H9 (cell line): ENCODE results near the gene TRPV4. TPM values are rescaled to one million over a fixed set of nuclear protein-coding genes. Genes with fewer than 3 reads are reported as not detected.

Experiments
- DNase-seq: peaks from one replicate; pipeline ENCODE4 v3.0.0-alpha.2; 2017
- H2AFZ ChIP-seq: one replicate; pipeline ENCODE4 v1.6.1; 2013; ENCODE audit warnings: mild to moderate bottlenecking, low read length, control low read depth, moderate library complexity
- H2AK5ac ChIP-seq: 2 replicates; pipeline ENCODE4 v1.6.1; 2013; ENCODE audit warnings: low read length, control low read depth, mixed read lengths; ENCODE audit not compliant: insufficient read length
- H2BK120ac ChIP-seq: one replicate; pipeline ENCODE4 v1.6.1; 2013; ENCODE audit warnings: low read depth, mild to moderate bottlenecking, low read length, control low read depth, inconsistent platforms; ENCODE audit not compliant: poor library complexity, severe bottlenecking
- H2BK12ac ChIP-seq: 2 replicates; pipeline ENCODE4 v1.6.1; 2013; ENCODE audit warnings: low read length, control low read depth, mixed read lengths, low read depth; ENCODE audit not compliant: insufficient read length
- H2BK15ac ChIP-seq: 2 replicates; pipeline ENCODE4 v1.6.1; 2013; ENCODE audit warnings: low read depth, low read length, control low read depth
- H2BK20ac ChIP-seq: one replicate; pipeline ENCODE4 v1.6.1; 2013; ENCODE audit warnings: low read depth, mild to moderate bottlenecking, low read length, control low read depth, inconsistent platforms; ENCODE audit not compliant: poor library complexity, severe bottlenecking
- H2BK5ac ChIP-seq: 2 replicates; pipeline ENCODE4 v1.6.1; 2013; ENCODE audit warnings: low read length, control low read depth, mixed read lengths; ENCODE audit not compliant: insufficient read length
- H3K14ac ChIP-seq: 2 replicates; pipeline ENCODE4 v1.6.1; 2013; ENCODE audit warnings: low read length, control low read depth; ENCODE audit not compliant: insufficient read depth
- H3K18ac ChIP-seq: 2 replicates; pipeline ENCODE4 v1.6.1; 2013; ENCODE audit warnings: low read depth, mild to moderate bottlenecking, mixed read lengths, low read length, control low read depth; ENCODE audit not compliant: insufficient read length
- H3K23ac ChIP-seq: 2 replicates; pipeline ENCODE4 v1.6.1; 2013; ENCODE audit warnings: low read length, control low read depth, mixed read lengths, low read depth; ENCODE audit not compliant: insufficient read length
- H3K23me2 ChIP-seq: 2 replicates; pipeline ENCODE4 v1.6.1; 2013; ENCODE audit warnings: low read depth, mild to moderate bottlenecking, mixed read lengths, low read length, control low read depth; ENCODE audit not compliant: insufficient read length, poor library complexity, severe bottlenecking
- H3K27ac ChIP-seq: 2 replicates; pipeline ENCODE4 v1.5.1; 2013; ENCODE audit warnings: low read length, control low read depth, mixed read lengths, low read depth; ENCODE audit not compliant: insufficient read length
- H3K27me3 ChIP-seq: 2 replicates; pipeline ENCODE4 v1.6.1; 2013; ENCODE audit warnings: low read length, control low read depth, inconsistent platforms; ENCODE audit not compliant: insufficient read depth
- H3K4ac ChIP-seq: 2 replicates; pipeline ENCODE4 v1.6.1; 2013; ENCODE audit warnings: low read depth, mild to moderate bottlenecking, control low read depth, inconsistent platforms, low read length, moderate library complexity
- H3K4me1 ChIP-seq: 2 replicates; pipeline ENCODE4 v1.6.1; 2013; ENCODE audit warnings: low read length, control low read depth, inconsistent platforms; ENCODE audit not compliant: insufficient read depth
- H3K4me2 ChIP-seq: 2 replicates; pipeline ENCODE4 v1.6.1; 2013; ENCODE audit warnings: low read length, control low read depth, mixed read lengths; ENCODE audit not compliant: insufficient read length, insufficient read depth
- H3K56ac ChIP-seq: 2 replicates; pipeline ENCODE4 v1.6.1; 2013; ENCODE audit warnings: low read depth, mild to moderate bottlenecking, mixed read lengths, low read length, control low read depth; ENCODE audit not compliant: insufficient read length
- H3K79me1 ChIP-seq: 2 replicates; pipeline ENCODE4 v1.6.1; 2013; ENCODE audit warnings: low read depth, mild to moderate bottlenecking, moderate library complexity, low read length, control low read depth, inconsistent platforms; ENCODE audit not compliant: insufficient read depth, poor library complexity, severe bottlenecking
- H3K79me2 ChIP-seq: 2 replicates; pipeline ENCODE4 v1.6.1; 2013; ENCODE audit warnings: low read length, control low read depth, inconsistent platforms; ENCODE audit not compliant: insufficient read depth
- H3K9ac ChIP-seq: 2 replicates; pipeline ENCODE4 v1.6.1; 2013; ENCODE audit warnings: low read length, control low read depth, mixed read lengths; ENCODE audit not compliant: insufficient read length; ENCODE audit errors: extremely low read depth
- H3K9me3 ChIP-seq: one replicate; pipeline ENCODE4 v1.6.1; 2013; ENCODE audit warnings: low read depth, low read length, inconsistent platforms; ENCODE audit not compliant: control insufficient read depth
- H3T11ph ChIP-seq: one replicate; pipeline ENCODE4 v1.6.1; 2013; ENCODE audit warnings: mild to moderate bottlenecking, low read length, control low read depth, inconsistent platforms
- H4K20me1 ChIP-seq: one replicate; pipeline ENCODE4 v1.6.1; 2013; ENCODE audit not compliant: control insufficient read depth, insufficient read length, insufficient read depth
- H4K5ac ChIP-seq: 2 replicates; pipeline ENCODE4 v1.6.1; 2013; ENCODE audit warnings: low read depth, mild to moderate bottlenecking, mixed read lengths, low read length, control low read depth; ENCODE audit not compliant: insufficient read length
- H4K8ac ChIP-seq: replicated peaks from 2 replicates; pipeline ENCODE4 v1.6.1; 2013; ENCODE audit warnings: low read length, control low read depth, mixed read lengths, low read depth; ENCODE audit not compliant: insufficient read length
- H4K91ac ChIP-seq: 2 replicates; pipeline ENCODE4 v1.6.1; 2013; ENCODE audit warnings: low read depth, mild to moderate bottlenecking, moderate library complexity, mixed read lengths, low read length, control low read depth; ENCODE audit not compliant: insufficient read length
- H3K27ac Mint-ChIP-seq, 3 experiments: 2 replicates in 2 of 3; 3 replicates in 1 of 3; pipeline ENCODE4 v1.8.0; 2020 to 2021; ENCODE audit warnings: mixed read lengths in 3 of 3, mild to moderate bottlenecking in 1 of 3, moderate library complexity in 1 of 3
- H3K27me3 Mint-ChIP-seq: 2 replicates; pipeline ENCODE4 v1.8.0; 2021; ENCODE audit warnings: low read depth, mild to moderate bottlenecking, moderate library complexity, mixed read lengths
- H3K36me3 Mint-ChIP-seq, 3 experiments: 2 replicates in 2 of 3; 3 replicates in 1 of 3; pipeline ENCODE4 v1.8.0; 2020 to 2021; ENCODE audit warnings: low read depth in 3 of 3, mixed read lengths in 3 of 3; ENCODE audit not compliant: insufficient read depth in 1 of 3
- H3K4me1 Mint-ChIP-seq, 2 experiments: 2 replicates each; pipeline ENCODE4 v1.8.0; 2020; ENCODE audit warnings: mixed read lengths in 2 of 2
- H3K4me3 Mint-ChIP-seq, 2 experiments: 2 replicates in 1 of 2; 3 replicates in 1 of 2; pipeline ENCODE4 v1.8.0; 2020 to 2021; ENCODE audit warnings: mild to moderate bottlenecking in 2 of 2, mixed read lengths in 2 of 2, moderate library complexity in 1 of 2
- H3K9me3 Mint-ChIP-seq, 2 experiments: 2 replicates in 1 of 2; 3 replicates in 1 of 2; pipeline ENCODE4 v1.8.0; 2020; ENCODE audit warnings: mild to moderate bottlenecking in 2 of 2, mixed read lengths in 2 of 2, moderate library complexity in 1 of 2
- CTCF ChIP-seq: fragments of 200-600 bp; sonication (generic); conservative IDR thresholded peaks from 3 replicates; pipeline ENCODE4 v1.8.0; 2021; ENCODE audit warnings: antibody characterized with exemption, mild to moderate bottlenecking
- WGBS: extraction: QIAGEN DNeasy Blood & Tissue Kit; methylation state at CpG from one replicate; pipeline ENCODE4 v1.1.7; 2013; ENCODE audit warnings: missing lambda C conversion rate, low lambda C conversion rate, mixed read lengths; ENCODE audit not compliant: insufficient read length; ENCODE audit errors: extremely low coverage; 5-methylcytosine and 5-hydroxymethylcytosine counted together
- total RNA-seq: library from RNA; stranded (reverse); gene quantifications from 2 replicates; pipeline ENCODE4 v1.2.1, GENCODE V29; 2021

Gene TRPV4
- total RNA-seq, 1 experiment from 2014 or later, result 4.9 TPM

DNA sequence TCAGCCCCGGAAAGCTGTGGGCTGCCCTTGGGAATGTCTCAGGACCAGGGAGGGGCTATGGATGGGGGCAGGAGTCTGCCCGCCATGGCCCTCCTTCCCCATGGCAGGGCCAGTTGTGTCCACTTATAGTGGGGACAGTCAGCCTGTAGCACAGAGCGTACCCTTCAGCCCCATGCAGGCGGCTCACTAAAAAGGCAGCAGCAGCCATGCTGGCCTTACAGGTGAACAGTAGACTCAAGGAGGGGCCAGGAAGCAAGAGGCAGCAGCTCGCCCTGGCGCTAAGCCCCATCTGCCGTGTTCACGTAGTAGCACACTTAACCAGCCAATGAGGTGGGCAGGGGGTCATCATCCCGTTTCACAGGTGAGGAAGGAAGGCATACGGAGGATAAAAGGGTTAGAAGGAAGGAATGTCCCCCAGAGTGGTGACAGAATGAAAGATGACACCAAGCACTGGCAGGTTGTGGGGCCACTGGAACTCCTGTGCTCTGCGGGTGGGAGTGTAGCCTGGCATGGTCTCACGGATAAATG lies 66.9 kb downstream of the TRPV4 start:
- Histone ChIP-seq H3K79me1 (no peaks in the 10 kb centered on the region), H3K14ac (no peak overlapping the region), H2BK5ac (no peak overlapping the region), H4K5ac (no peak overlapping the region), H3K23me2 (no peaks in the 10 kb centered on the region), H4K8ac (no peak overlapping the region), H3K18ac (no peak overlapping the region), H2BK12ac (no peak overlapping the region), H3K56ac (no peak overlapping the region), H4K20me1 (no peaks in the 10 kb centered on the region), H3T11ph (no peak overlapping the region), H3K27ac (no peak overlapping the region), H4K91ac (no peak overlapping the region), H3K9ac (no peak overlapping the region), H3K4me2 (no peak overlapping the region), H3K27me3 (no peaks in the 10 kb centered on the region), H3K4ac (no peak overlapping the region), H2AFZ (no peak overlapping the region), H3K4me1 (no peaks in the 10 kb centered on the region), H2BK120ac (no peak overlapping the region), H2BK20ac (no peak overlapping the region), H3K23ac (no peak overlapping the region), H3K79me2 (no peaks in the 10 kb centered on the region), H3K9me3 (no peaks in the 10 kb centered on the region), H2BK15ac (no peak overlapping the region), H2AK5ac (no peak overlapping the region)
- peak; percentile 47 for DNase-seq
- Mint-ChIP-seq H3K4me1 (peaks cover 6 to 8% of the 10 kb centered on the region in 2 experiments; a peak in 3 of 4 replicates), H3K27me3 (no peaks in the 10 kb centered on the region; the same call in 1 of the 2 replicates), H3K36me3 (no peaks in the 10 kb centered on the region), H3K4me3 (no peak overlapping the region), H3K27ac (peak overlapping the region in 1 of 3 experiments; percentile 95; a peak in 1 of 7 replicates), H3K9me3 (no peaks in the 10 kb centered on the region)
- TF ChIP-seq CTCF, result no peak
- WGBS, result no CpG with 5 or more reads among the region's 12 CpGs
